DOHH2 (cell line): ENCODE data around the gene CSF2RB.

Experiments used
- H3F3A ChIP-seq: fragments of 200-600 bp; sonication (generic), shearing (Covaris generic); 2 replicates; pipeline ENCODE4 v1.6.0; 2016; ENCODE audit warnings: antibody characterized with exemption, mild to moderate bottlenecking; ENCODE audit not compliant: control insufficient read depth, insufficient read depth
- H3K27ac ChIP-seq: fragments of 200-600 bp; sonication (generic); 2 replicates; pipeline ENCODE4 v1.5.1; 2014; ENCODE audit warnings: low read depth, mild to moderate bottlenecking, low read length, moderate library complexity
- H3K27me3 ChIP-seq: fragments of 200-600 bp; sonication (generic); 2 replicates; pipeline ENCODE4 v1.6.1; 2014; ENCODE audit warnings: mild to moderate bottlenecking, low read length, mixed read lengths; ENCODE audit not compliant: control insufficient read depth
- H3K36me3 ChIP-seq: fragments of 200-600 bp; sonication (generic); 2 replicates; pipeline ENCODE4 v1.6.1; 2014; ENCODE audit warnings: mild to moderate bottlenecking, low read length, moderate library complexity, mixed read lengths; ENCODE audit not compliant: control insufficient read depth
- H3K4me1 ChIP-seq: fragments of 200-600 bp; sonication (generic); 2 replicates; pipeline ENCODE4 v1.6.1; 2014; ENCODE audit warnings: mild to moderate bottlenecking, low read length, mixed read lengths; ENCODE audit not compliant: control insufficient read depth
- H3K4me2 ChIP-seq: fragments of 200-600 bp; sonication (generic); 2 replicates; pipeline ENCODE4 v1.6.0; 2014; ENCODE audit warnings: mild to moderate bottlenecking, low read length, moderate library complexity
- H3K4me3 ChIP-seq: fragments of 200-600 bp; sonication (generic); 2 replicates; pipeline ENCODE4 v1.5.1; 2014; ENCODE audit warnings: mild to moderate bottlenecking, low read length, mixed read lengths
- H3K79me2 ChIP-seq: fragments of 200-600 bp; sonication (generic); 2 replicates; pipeline ENCODE4 v1.6.1; 2014; ENCODE audit warnings: mild to moderate bottlenecking, low read length, mixed read lengths; ENCODE audit not compliant: control insufficient read depth
- H3K9me2 ChIP-seq: fragments of 200-600 bp; sonication (generic); replicated peaks from 2 replicates; pipeline ENCODE4 v1.6.1; 2014; ENCODE audit warnings: mild to moderate bottlenecking, low read length, mixed read lengths; ENCODE audit not compliant: control insufficient read depth
- H3K9me3 ChIP-seq: fragments of 200-600 bp; sonication (generic); 2 replicates; pipeline ENCODE4 v1.6.1; 2014; ENCODE audit warnings: antibody characterized with exemption, low read length, mixed read lengths; ENCODE audit not compliant: control insufficient read depth, insufficient read depth
- H4K20me1 ChIP-seq: fragments of 200-600 bp; sonication (generic); 2 replicates; pipeline ENCODE4 v1.6.0; 2014; ENCODE audit warnings: low read depth, mild to moderate bottlenecking, antibody characterized with exemption, low read length, moderate library complexity; ENCODE audit not compliant: control insufficient read depth, insufficient read depth
- EZH2phosphoT487 ChIP-seq: fragments of 200-600 bp; sonication (generic); IDR thresholded peaks from 2 replicates; pipeline ENCODE4 v1.6.1; 2017; ENCODE audit warnings: borderline replicate concordance, mild to moderate bottlenecking, antibody characterized with exemption, low read length, moderate library complexity, mixed read lengths
- TF ChIP-seq, protein P1 (sequence below): fragments of 200-600 bp; sonication (generic); IDR thresholded peaks from one replicate; pipeline ENCODE4 v1.5.1; 2014; ENCODE audit warnings: antibody characterized with exemption, mild to moderate bottlenecking, low read depth, low read length; ENCODE audit not compliant: poor library complexity, severe bottlenecking

CSF2RB gene

DNA sequence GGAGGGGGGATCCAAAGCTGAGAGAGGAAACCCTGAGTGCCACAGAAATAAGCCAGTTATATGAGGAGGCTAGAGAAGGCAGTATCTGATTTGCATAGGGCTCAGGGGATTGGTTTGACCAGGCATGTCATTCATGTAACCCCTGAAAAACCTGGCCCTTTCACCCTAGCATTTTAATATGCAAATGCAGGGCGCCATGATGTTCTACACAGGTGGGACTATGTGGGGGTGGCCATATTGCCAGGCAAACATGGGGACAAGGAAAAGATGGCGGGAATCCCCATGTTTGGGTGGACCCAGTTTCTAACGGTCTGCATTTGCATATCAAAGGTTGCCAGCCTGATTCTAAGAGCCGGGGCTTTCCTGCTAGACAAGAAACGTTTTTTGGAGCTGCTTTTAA lies 27.2 kb downstream of the CSF2RB start:
- Histone ChIP-seq H3K9me2 (no peaks in the 10 kb centered on the region), H3K79me2 (no peaks in the 10 kb centered on the region), H4K20me1 (no peaks in the 10 kb centered on the region), H3K27ac (peak overlapping the region; percentile 62), H3K4me1 (peaks cover 47% of the 10 kb centered on the region), H3K9me3 (peaks cover 3% of the 10 kb centered on the region; the same call in 1 of the 2 replicates), H3K4me3 (peak overlapping the region; percentile 61), H3K4me2 (peak overlapping the region; percentile 67), H3F3A (peaks cover 20% of the 10 kb centered on the region), H3K36me3 (peaks cover 27% of the 10 kb centered on the region), H3K27me3 (no peaks in the 10 kb centered on the region)
- TF ChIP-seq, protein P1, sequence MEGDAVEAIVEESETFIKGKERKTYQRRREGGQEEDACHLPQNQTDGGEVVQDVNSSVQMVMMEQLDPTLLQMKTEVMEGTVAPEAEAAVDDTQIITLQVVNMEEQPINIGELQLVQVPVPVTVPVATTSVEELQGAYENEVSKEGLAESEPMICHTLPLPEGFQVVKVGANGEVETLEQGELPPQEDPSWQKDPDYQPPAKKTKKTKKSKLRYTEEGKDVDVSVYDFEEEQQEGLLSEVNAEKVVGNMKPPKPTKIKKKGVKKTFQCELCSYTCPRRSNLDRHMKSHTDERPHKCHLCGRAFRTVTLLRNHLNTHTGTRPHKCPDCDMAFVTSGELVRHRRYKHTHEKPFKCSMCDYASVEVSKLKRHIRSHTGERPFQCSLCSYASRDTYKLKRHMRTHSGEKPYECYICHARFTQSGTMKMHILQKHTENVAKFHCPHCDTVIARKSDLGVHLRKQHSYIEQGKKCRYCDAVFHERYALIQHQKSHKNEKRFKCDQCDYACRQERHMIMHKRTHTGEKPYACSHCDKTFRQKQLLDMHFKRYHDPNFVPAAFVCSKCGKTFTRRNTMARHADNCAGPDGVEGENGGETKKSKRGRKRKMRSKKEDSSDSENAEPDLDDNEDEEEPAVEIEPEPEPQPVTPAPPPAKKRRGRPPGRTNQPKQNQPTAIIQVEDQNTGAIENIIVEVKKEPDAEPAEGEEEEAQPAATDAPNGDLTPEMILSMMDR: no peak
- TF ChIP-seq EZH2phosphoT487: no peak

DNA sequence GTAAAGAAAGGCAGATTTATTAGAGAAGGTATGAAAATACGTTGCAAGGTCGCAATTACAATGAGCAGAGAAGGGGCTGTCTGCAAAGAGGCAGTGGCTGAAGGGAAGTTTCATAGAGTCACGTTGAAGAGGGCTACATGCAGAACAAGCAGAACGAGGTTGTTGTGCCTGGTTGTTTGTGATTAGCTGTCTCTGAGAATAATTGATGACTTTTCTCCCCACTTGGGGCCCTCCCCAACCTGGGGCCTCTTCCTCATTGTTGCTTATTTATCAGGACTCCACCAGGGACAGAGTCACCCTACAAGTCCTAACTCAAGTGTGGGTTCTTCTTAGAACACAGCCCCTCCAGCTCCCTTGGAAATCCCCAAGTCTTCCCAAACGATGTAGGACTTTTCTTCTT lies 29.1 kb downstream of the CSF2RB start:
- Histone ChIP-seq H3K4me1 (peaks cover 33% of the 10 kb centered on the region), H3K79me2 (no peaks in the 10 kb centered on the region), H3K27me3 (no peaks in the 10 kb centered on the region), H4K20me1 (no peaks in the 10 kb centered on the region), H3K36me3 (peaks cover 9% of the 10 kb centered on the region; the same call in 1 of the 2 replicates), H3F3A (peaks cover 20% of the 10 kb centered on the region), H3K4me2 (no peak overlapping the region), H3K9me2 (no peaks in the 10 kb centered on the region), H3K27ac (no peak overlapping the region), H3K4me3 (no peak overlapping the region), H3K9me3 (peaks cover 3% of the 10 kb centered on the region; the same call in 1 of the 2 replicates)
- TF ChIP-seq, protein P1: no peak
- no peak for TF ChIP-seq EZH2phosphoT487

DNA sequence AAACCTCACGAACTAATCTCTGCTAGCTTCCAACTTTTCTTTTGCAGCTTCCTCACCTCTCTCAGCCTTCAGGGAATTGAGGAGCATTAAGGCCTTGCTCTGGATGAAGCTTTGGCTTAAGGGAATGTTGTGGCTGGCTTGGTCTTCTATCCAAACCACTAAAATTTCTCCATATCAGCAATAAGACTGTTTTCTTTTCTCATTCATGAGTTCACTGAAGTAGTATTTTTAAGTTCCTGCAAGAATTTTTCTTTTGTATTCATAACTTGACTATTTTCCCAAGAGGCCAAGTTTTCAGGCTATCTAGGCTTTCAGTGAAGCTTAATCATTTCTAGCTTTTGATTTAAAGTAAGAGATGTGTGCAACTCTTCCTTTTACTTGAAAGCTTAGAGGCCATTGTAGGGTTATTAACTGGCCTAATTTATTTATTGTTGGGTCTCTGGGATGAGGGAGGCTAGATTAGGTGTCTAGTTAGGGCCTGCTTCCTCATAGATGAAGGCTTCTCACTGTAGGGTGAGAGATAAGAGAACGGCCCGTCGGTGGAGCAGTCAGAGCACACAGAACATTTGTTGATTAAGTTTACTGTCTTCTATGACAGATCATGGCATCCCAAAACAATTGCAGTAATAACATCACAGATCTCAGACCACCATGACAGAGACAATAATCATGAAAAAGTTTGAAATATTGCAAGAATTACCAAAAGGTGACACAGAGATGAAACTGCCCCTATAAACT lies 33.2 kb downstream of the CSF2RB start:
- H3K36me3 ChIP-seq: no peaks in the 10 kb centered on the region
- H3K4me2 ChIP-seq: no peak overlapping the region
- H3K27ac ChIP-seq: no peak overlapping the region
- H3K4me1 ChIP-seq: peaks cover 16% of the 10 kb centered on the region
- peaks cover under 1% of the 10 kb centered on the region; the same call in 1 of the 2 replicates for H3K9me3 ChIP-seq
- no peak for TF ChIP-seq EZH2phosphoT487
- TF ChIP-seq, protein P1: peak; percentile 42
- H3F3A ChIP-seq: no peaks in the 10 kb centered on the region
- no peak overlapping the region for H3K4me3 ChIP-seq
- H3K9me2 ChIP-seq: no peaks in the 10 kb centered on the region
- no peaks in the 10 kb centered on the region for H3K27me3 ChIP-seq
- no peaks in the 10 kb centered on the region for H3K79me2 ChIP-seq
- no peaks in the 10 kb centered on the region for H4K20me1 ChIP-seq
